ENCODE data around the gene EXOC6B.

Gene EXOC6B

DNA sequence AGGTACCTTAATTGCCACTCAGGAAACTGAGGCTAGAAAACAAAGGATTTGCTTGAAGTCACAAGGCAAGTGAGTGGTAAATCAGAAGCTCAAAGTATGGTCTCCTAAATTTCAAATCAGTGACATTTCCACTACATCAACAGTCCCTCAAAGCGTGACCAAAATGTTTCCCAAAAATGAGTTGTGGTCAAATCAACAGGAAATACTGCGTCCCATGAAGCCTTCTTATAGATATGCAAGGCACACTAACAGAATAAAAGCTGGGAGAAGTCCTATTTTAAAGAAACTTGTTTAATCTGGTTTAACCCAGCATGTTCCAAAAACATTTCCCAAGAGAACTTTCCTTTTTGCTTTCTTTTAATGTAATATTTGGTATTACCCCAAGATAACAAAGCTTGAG is 249.4 kb downstream of the EXOC6B start:
- TF ChIP-seq, protein P1, sequence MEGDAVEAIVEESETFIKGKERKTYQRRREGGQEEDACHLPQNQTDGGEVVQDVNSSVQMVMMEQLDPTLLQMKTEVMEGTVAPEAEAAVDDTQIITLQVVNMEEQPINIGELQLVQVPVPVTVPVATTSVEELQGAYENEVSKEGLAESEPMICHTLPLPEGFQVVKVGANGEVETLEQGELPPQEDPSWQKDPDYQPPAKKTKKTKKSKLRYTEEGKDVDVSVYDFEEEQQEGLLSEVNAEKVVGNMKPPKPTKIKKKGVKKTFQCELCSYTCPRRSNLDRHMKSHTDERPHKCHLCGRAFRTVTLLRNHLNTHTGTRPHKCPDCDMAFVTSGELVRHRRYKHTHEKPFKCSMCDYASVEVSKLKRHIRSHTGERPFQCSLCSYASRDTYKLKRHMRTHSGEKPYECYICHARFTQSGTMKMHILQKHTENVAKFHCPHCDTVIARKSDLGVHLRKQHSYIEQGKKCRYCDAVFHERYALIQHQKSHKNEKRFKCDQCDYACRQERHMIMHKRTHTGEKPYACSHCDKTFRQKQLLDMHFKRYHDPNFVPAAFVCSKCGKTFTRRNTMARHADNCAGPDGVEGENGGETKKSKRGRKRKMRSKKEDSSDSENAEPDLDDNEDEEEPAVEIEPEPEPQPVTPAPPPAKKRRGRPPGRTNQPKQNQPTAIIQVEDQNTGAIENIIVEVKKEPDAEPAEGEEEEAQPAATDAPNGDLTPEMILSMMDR (IDR thresholded peaks at IDR 0.05; ENCODE audit: borderline replicate concordance, extremely low read depth, low read length, poor library complexity, severe bottlenecking) = no peak
- TF ChIP-seq EZH2 (IDR thresholded peaks at IDR 0.05; ENCODE audit: borderline replicate concordance, low read depth, low read length, severe bottlenecking) = no peak
- no peak overlapping the region for H2AFZ ChIP-seq (ENCODE audit: low read depth, low read length)
- H3K79me2 ChIP-seq (ENCODE audit: insufficient read depth, low read length) = no peaks in the 10 kb centered on the region
- no peak overlapping the region for H3K27ac ChIP-seq (ENCODE audit: low read length)
- no peaks in the 10 kb centered on the region for H3K27me3 ChIP-seq (ENCODE audit: insufficient read depth, low read length, poor library complexity)
- no peak overlapping the region for H3K4me2 ChIP-seq (ENCODE audit: insufficient read depth, low read length)
- H3K4me3 ChIP-seq (ENCODE audit: low read depth in 1 of 2, low read length in 2 of 2) = no peak overlapping the region
- ATAC-seq (ENCODE audit: insufficient read depth, low read depth) (no peak), DNase-seq (no peak)
- H3K36me3 ChIP-seq (ENCODE audit: insufficient read depth, low read length) = no peaks in the 10 kb centered on the region
- H3K9me3 ChIP-seq (ENCODE audit: insufficient read depth, low read length, severe bottlenecking) = no peaks in the 10 kb centered on the region
- H4K20me1 ChIP-seq (ENCODE audit: insufficient read depth, low read length) = no peaks in the 10 kb centered on the region
- H3K9ac ChIP-seq (ENCODE audit: low read depth, low read length) = no peak overlapping the region
- H3K4me1 ChIP-seq (ENCODE audit: insufficient read depth, low read length) = no peaks in the 10 kb centered on the region

DNA sequence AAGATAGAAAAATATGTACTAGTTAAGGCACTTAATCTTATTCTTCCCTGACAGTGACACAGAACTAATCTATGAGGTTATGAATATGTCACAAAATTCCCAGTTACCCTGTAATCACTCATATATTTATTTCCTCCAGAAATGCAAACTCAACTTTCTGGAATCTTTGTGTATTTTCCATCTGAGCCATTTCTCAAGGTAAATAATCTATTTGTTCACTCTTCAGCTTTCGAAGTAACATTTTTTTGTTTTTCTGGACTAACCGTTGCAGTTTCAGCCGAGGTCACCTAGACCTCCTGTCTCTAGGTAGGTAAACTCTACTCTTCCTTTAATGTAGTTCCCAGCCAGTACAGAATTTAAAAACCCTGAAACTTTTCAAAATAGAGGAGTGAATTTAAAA is 250.9 kb downstream of the EXOC6B start:
- no peak for TF ChIP-seq EZH2 (IDR thresholded peaks at IDR 0.05; ENCODE audit: borderline replicate concordance, low read depth, low read length, severe bottlenecking)
- TF ChIP-seq, protein P1 (IDR thresholded peaks at IDR 0.05; ENCODE audit: borderline replicate concordance, extremely low read depth, low read length, poor library complexity, severe bottlenecking) = no peak

DNA sequence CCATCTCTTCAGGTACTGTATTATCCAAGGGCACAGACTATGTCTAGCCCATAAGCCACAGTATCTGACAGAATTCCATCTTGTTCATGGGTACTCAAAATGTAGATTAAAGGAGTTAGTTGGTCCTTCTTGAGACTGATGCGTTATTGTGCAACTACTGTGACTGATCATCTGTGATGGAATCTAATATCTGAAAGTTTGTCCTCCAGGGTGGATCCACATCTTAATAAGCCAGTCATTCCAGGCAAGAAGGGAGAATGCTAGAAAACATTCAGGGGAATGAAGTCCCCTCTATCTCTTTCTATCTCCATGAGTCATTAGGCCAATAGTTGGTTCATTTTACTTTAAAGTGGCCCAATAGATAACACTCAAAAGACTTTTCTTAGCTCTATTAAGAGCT is 252.6 kb downstream of the EXOC6B start:
- Histone ChIP-seq H3K79me2 (ENCODE audit: insufficient read depth, low read length) (no peaks in the 10 kb centered on the region), H3K27ac (ENCODE audit: low read length) (no peak overlapping the region), H3K27me3 (ENCODE audit: insufficient read depth, low read length, poor library complexity) (no peaks in the 10 kb centered on the region), H4K20me1 (ENCODE audit: insufficient read depth, low read length) (no peaks in the 10 kb centered on the region), H3K4me2 (ENCODE audit: insufficient read depth, low read length) (no peak overlapping the region), H3K4me1 (ENCODE audit: insufficient read depth, low read length) (no peaks in the 10 kb centered on the region), H3K4me3 (ENCODE audit: low read depth in 1 of 2, low read length in 2 of 2) (no peak overlapping the region), H3K9me3 (ENCODE audit: insufficient read depth, low read length, severe bottlenecking) (no peaks in the 10 kb centered on the region), H2AFZ (ENCODE audit: low read depth, low read length) (no peak overlapping the region), H3K36me3 (ENCODE audit: insufficient read depth, low read length) (no peaks in the 10 kb centered on the region), H3K9ac (ENCODE audit: low read depth, low read length) (no peak overlapping the region)
- no peak for ATAC-seq (ENCODE audit: insufficient read depth, low read depth)
- DNase-seq = no peak
- TF ChIP-seq, protein P1 (IDR thresholded peaks at IDR 0.05; ENCODE audit: borderline replicate concordance, extremely low read depth, low read length, poor library complexity, severe bottlenecking) = no peak
- TF ChIP-seq EZH2 (IDR thresholded peaks at IDR 0.05; ENCODE audit: borderline replicate concordance, low read depth, low read length, severe bottlenecking) = no peak

More for the DNA sequence above, 250.9 kb downstream of the EXOC6B start:
- Histone ChIP-seq H3K9me3 (ENCODE audit: insufficient read depth, low read length, severe bottlenecking) (no peaks in the 10 kb centered on the region), H3K4me3 (ENCODE audit: low read depth in 1 of 2, low read length in 2 of 2) (no peak overlapping the region), H3K4me2 (ENCODE audit: insufficient read depth, low read length) (no peak overlapping the region), H3K36me3 (ENCODE audit: insufficient read depth, low read length) (no peaks in the 10 kb centered on the region), H3K79me2 (ENCODE audit: insufficient read depth, low read length) (no peaks in the 10 kb centered on the region), H3K4me1 (ENCODE audit: insufficient read depth, low read length) (no peaks in the 10 kb centered on the region), H3K27ac (ENCODE audit: low read length) (no peak overlapping the region), H4K20me1 (ENCODE audit: insufficient read depth, low read length) (no peaks in the 10 kb centered on the region), H3K27me3 (ENCODE audit: insufficient read depth, low read length, poor library complexity) (no peaks in the 10 kb centered on the region), H2AFZ (ENCODE audit: low read depth, low read length) (no peak overlapping the region), H3K9ac (ENCODE audit: low read depth, low read length) (no peak overlapping the region)
- no peak for ATAC-seq (ENCODE audit: insufficient read depth, low read depth)
- no peak for DNase-seq

DNA sequence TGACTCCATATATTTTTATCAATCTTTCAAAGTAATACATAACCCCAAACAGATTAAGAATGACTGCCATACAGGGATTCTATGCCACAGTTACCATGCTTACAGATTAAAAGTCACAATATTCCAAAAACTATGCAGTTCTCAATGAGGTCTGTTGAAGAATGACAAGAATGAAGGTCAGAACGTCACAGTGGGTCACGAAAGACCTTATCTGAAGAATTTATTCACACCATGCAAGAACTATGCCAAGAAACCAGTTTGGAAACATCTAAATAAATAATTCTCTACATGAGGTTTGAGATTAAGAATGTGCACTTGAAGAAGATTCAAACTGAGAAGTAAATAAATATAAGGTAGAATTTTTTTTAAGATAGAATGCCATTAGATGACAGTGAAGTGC is 253.3 kb downstream of the EXOC6B start:
- TF ChIP-seq, protein P1 (IDR thresholded peaks at IDR 0.05; ENCODE audit: borderline replicate concordance, extremely low read depth, low read length, poor library complexity, severe bottlenecking) = no peak
- TF ChIP-seq EZH2 (IDR thresholded peaks at IDR 0.05; ENCODE audit: borderline replicate concordance, low read depth, low read length, severe bottlenecking) = no peak
- H3K4me2 ChIP-seq (ENCODE audit: insufficient read depth, low read length) = no peak overlapping the region
- H3K27ac ChIP-seq (ENCODE audit: low read length) = no peak overlapping the region
- H3K27me3 ChIP-seq (ENCODE audit: insufficient read depth, low read length, poor library complexity) = no peaks in the 10 kb centered on the region
- ATAC-seq (ENCODE audit: insufficient read depth, low read depth) (no peak), DNase-seq (no peak)
- no peaks in the 10 kb centered on the region for H4K20me1 ChIP-seq (ENCODE audit: insufficient read depth, low read length)
- no peaks in the 10 kb centered on the region for H3K79me2 ChIP-seq (ENCODE audit: insufficient read depth, low read length)
- no peak overlapping the region for H3K4me3 ChIP-seq (ENCODE audit: low read depth in 1 of 2, low read length in 2 of 2)
- no peaks in the 10 kb centered on the region for H3K36me3 ChIP-seq (ENCODE audit: insufficient read depth, low read length)
- no peaks in the 10 kb centered on the region for H3K9me3 ChIP-seq (ENCODE audit: insufficient read depth, low read length, severe bottlenecking)
- no peaks in the 10 kb centered on the region for H3K4me1 ChIP-seq (ENCODE audit: insufficient read depth, low read length)
- no peak overlapping the region for H3K9ac ChIP-seq (ENCODE audit: low read depth, low read length)
- H2AFZ ChIP-seq (ENCODE audit: low read depth, low read length) = no peak overlapping the region
